HG02970 (cell line): ENCODE data around the gene SSTR4.

ENCODE experiments used
- ATAC-seq: cut with Tn5 transposase; IDR thresholded peaks from one replicate; pipeline ENCODE4 v1.9.1; 2021; ENCODE audit warnings: mild to moderate bottlenecking, moderate library complexity, moderate number of reproducible peaks; ENCODE audit not compliant: unreplicated experiment, low FRiP score

SSTR4 gene

GRCh38 chr20:23083553-23084220 is 48.6 kb downstream of the SSTR4 start:
- no peak for ATAC-seq

- no peak for ATAC-seq
Measured at GRCh38 chr20:23084282-23084844, 49.3 kb downstream of the SSTR4 start.

GRCh38 chr20:23084845-23085365 is 49.8 kb downstream of the SSTR4 start:
- ATAC-seq: no peak

GRCh38 chr20:23085436-23086055 is 50.4 kb downstream of the SSTR4 start:
- no peak for ATAC-seq

- no peak for ATAC-seq
Measured at GRCh38 chr20:23086056-23086566, 51.0 kb downstream of the SSTR4 start, which contains the start of gene CD93. Gene CD93 (minus strand): TSS chr20:23086324. CDS start chr20:23086192, 132 bp downstream.

GRCh38 chr20:23086931-23087411 is 51.9 kb downstream of the SSTR4 start:
- no peak for ATAC-seq

GRCh38 chr20:23087587-23088251 is 52.6 kb downstream of the SSTR4 start:
- ATAC-seq: no peak
